Measurements from ENCODE around the gene CHD5. TPM values are rescaled to one million over a fixed set of nuclear protein-coding genes. Genes with fewer than 3 reads are reported as not detected.

The CHD5 gene
- total RNA-seq, 2 experiments from 2014 or later: 0.27 to 0.45 TPM

GRCh38 chr1:6168947-6169586 lies 11.1 kb downstream of the CHD5 start:
- DNase-seq: no peak
- intact Hi-C loops (cut with micrococcal nuclease): no loop called here
- peaks cover 4% of the 10 kb centered on the region for H3K27me3 Mint-ChIP-seq (ENCODE audit: low read depth)
- no peaks in the 10 kb centered on the region for H3K9me3 Mint-ChIP-seq
- H3K4me1 Mint-ChIP-seq (ENCODE audit: low read depth): no peaks in the 10 kb centered on the region
- no peak overlapping the region for H3K4me3 Mint-ChIP-seq
- CTCF ChIA-PET: no interaction called here
- H3K27ac Mint-ChIP-seq: no peak overlapping the region
- no peaks in the 10 kb centered on the region for H3K36me3 Mint-ChIP-seq (ENCODE audit: low read depth)

GRCh38 chr1:6167391-6168303 lies 12.5 kb downstream of the CHD5 start:
- Mint-ChIP-seq H3K27me3 (ENCODE audit: low read depth) (peaks cover 4% of the 10 kb centered on the region), H3K4me1 (ENCODE audit: low read depth) (no peaks in the 10 kb centered on the region), H3K9me3 (no peaks in the 10 kb centered on the region), H3K4me3 (no peak overlapping the region), H3K27ac (no peak overlapping the region), H3K36me3 (ENCODE audit: low read depth) (no peaks in the 10 kb centered on the region)
- intact Hi-C loops (cut with micrococcal nuclease): no loop called here
- CTCF ChIA-PET: interaction anchor here (0.8 kb wide), 1 partner anchor 18 kb away, joined by 3 read pairs; no protein-coding TSS in a partner anchor
- no peak for DNase-seq

- intact Hi-C loops (cut with micrococcal nuclease): no loop called here
- Mint-ChIP-seq H3K4me3 (no peak overlapping the region), H3K27ac (no peak overlapping the region), H3K36me3 (ENCODE audit: low read depth) (no peaks in the 10 kb centered on the region), H3K9me3 (no peaks in the 10 kb centered on the region), H3K4me1 (ENCODE audit: low read depth) (no peaks in the 10 kb centered on the region), H3K27me3 (ENCODE audit: low read depth) (peaks cover 5% of the 10 kb centered on the region)
- no peak for DNase-seq
- CTCF ChIA-PET: no interaction called here
Observed at GRCh38 chr1:6166655-6167390, 13.3 kb downstream of the CHD5 start.

DNA sequence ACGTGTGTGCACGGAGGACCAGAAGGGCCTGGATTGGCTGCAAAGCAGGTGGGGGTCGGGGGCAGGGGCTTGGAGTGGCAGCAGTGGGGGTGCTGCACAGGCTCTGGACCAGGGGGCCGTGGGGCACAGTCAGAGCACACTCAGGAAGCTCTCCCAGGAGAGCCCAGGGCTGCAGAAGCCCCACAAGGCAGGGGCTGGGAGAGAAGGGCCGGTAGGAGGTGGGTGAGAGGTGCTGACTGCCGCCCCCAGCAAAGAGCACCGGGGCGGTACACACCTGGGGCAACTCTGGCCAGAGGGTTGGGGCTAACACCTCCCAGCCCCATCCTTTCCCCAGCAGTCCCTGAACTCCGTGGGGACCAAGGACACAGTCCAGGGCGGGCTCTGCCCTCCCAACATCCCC lies 13.9 kb downstream of the CHD5 start:
- Mint-ChIP-seq H3K36me3 (ENCODE audit: low read depth) (no peaks in the 10 kb centered on the region), H3K4me1 (ENCODE audit: low read depth) (no peaks in the 10 kb centered on the region), H3K27me3 (ENCODE audit: low read depth) (peaks cover 8% of the 10 kb centered on the region), H3K9me3 (no peaks in the 10 kb centered on the region), H3K27ac (no peak overlapping the region), H3K4me3 (no peak overlapping the region)
- CTCF ChIA-PET: no interaction called here
- intact Hi-C loops (cut with micrococcal nuclease): no loop called here
- no peak for DNase-seq

DNA sequence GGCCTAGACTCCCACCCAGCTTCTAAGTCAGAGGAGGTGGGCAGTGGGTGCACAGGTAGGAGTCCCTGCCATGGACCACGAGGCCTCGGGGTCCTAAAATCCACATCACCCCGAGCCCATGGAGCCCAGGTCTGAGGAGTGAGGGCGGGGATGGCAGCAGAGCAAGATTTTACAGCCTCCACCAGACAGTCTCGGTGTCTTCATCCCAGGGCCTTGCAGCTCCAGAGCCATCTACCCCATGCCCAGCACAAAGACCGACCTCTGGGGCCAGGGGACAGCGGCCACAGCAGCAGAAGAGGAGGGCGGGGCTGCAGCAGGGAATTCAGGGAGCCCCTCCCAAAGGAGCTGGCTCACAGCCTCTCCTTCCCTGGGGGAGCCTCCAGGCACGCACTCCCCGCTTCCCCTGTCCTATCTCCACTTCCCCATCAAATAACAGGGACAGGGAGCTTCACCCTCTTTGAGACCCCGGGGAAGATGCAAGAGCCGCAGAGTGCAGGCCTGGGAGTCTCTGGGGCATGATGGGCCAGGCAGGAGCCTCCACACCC lies 14.6 kb downstream of the CHD5 start:
- Mint-ChIP-seq H3K4me3 (no peak overlapping the region), H3K27me3 (ENCODE audit: low read depth) (peaks cover 12% of the 10 kb centered on the region), H3K4me1 (ENCODE audit: low read depth) (no peaks in the 10 kb centered on the region), H3K9me3 (no peaks in the 10 kb centered on the region), H3K36me3 (ENCODE audit: low read depth) (no peaks in the 10 kb centered on the region), H3K27ac (no peak overlapping the region)
- CTCF ChIA-PET: no interaction called here
- intact Hi-C loops (cut with micrococcal nuclease): no loop called here
- DNase-seq: no peak

DNA sequence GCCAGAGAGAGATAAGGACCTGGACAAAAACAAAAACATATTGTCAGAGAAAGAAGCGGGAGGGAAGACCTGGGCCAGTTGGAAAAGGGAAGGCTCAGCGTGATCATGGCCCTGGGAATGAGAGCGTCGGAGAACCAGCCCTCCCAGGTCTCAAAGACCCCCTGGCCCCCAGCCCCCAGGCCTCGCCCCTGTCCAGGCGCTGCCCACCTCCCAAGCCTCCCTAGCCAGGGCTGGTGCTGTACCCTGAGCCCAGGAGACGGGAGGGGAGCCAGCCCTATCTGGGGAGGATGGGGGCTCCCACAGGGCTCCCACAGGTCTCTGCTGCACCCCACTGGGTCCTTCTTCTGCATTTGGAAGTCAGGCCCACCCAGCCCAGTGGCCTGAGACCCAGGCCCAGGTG lies 15.1 kb downstream of the CHD5 start:
- H3K9me3 Mint-ChIP-seq: no peaks in the 10 kb centered on the region
- no peak for DNase-seq
- no peak overlapping the region for H3K4me3 Mint-ChIP-seq
- intact Hi-C loops (cut with micrococcal nuclease): no loop called here
- no peaks in the 10 kb centered on the region for H3K4me1 Mint-ChIP-seq (ENCODE audit: low read depth)
- H3K27ac Mint-ChIP-seq: no peak overlapping the region
- no peaks in the 10 kb centered on the region for H3K36me3 Mint-ChIP-seq (ENCODE audit: low read depth)
- H3K27me3 Mint-ChIP-seq (ENCODE audit: low read depth): peaks cover 12% of the 10 kb centered on the region
- CTCF ChIA-PET: no interaction called here

GRCh38 chr1:6163973-6164617 lies 16.0 kb downstream of the CHD5 start:
- Mint-ChIP-seq H3K36me3 (ENCODE audit: low read depth) (no peaks in the 10 kb centered on the region), H3K9me3 (no peaks in the 10 kb centered on the region), H3K4me3 (no peak overlapping the region), H3K27me3 (ENCODE audit: low read depth) (peaks cover 12% of the 10 kb centered on the region), H3K27ac (no peak overlapping the region), H3K4me1 (ENCODE audit: low read depth) (no peaks in the 10 kb centered on the region)
- CTCF ChIA-PET: no interaction called here
- intact Hi-C loops (cut with micrococcal nuclease): no loop called here
- no peak for DNase-seq

GRCh38 chr1:6163191-6163972 lies 16.7 kb downstream of the CHD5 start:
- H3K9me3 Mint-ChIP-seq: no peaks in the 10 kb centered on the region
- CTCF ChIA-PET: no interaction called here
- no peaks in the 10 kb centered on the region for H3K4me1 Mint-ChIP-seq (ENCODE audit: low read depth)
- peaks cover 13% of the 10 kb centered on the region for H3K27me3 Mint-ChIP-seq (ENCODE audit: low read depth)
- H3K27ac Mint-ChIP-seq: no peak overlapping the region
- DNase-seq: no peak
- no peaks in the 10 kb centered on the region for H3K36me3 Mint-ChIP-seq (ENCODE audit: low read depth)
- intact Hi-C loops (cut with micrococcal nuclease): no loop called here
- no peak overlapping the region for H3K4me3 Mint-ChIP-seq

DNA sequence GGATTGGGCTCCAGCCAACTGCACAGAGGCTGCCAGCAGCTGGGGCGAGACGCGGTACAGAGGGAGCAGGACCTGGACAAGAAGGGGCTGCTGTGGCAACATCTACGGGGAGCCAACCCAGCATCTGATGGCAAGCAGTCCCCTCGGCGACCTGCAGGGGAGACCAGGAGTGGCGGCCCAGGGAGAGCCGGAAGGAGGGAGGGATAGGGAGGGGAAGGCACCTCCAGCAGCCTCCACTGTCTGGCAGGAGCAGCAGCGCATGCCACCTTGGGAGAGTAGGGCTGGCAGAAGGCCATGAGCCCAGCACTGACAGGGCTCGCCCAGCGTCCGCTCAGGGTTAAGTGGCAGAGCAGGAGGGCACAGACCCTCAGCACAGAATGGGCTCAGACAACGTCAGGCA lies 17.3 kb downstream of the CHD5 start:
- peaks cover 14% of the 10 kb centered on the region for H3K27me3 Mint-ChIP-seq (ENCODE audit: low read depth)
- H3K36me3 Mint-ChIP-seq (ENCODE audit: low read depth): no peaks in the 10 kb centered on the region
- H3K27ac Mint-ChIP-seq: no peak overlapping the region
- intact Hi-C loops (cut with micrococcal nuclease): no loop called here
- peaks cover 1% of the 10 kb centered on the region for H3K4me1 Mint-ChIP-seq (ENCODE audit: low read depth)
- no peaks in the 10 kb centered on the region for H3K9me3 Mint-ChIP-seq
- CTCF ChIA-PET: no interaction called here
- no peak overlapping the region for H3K4me3 Mint-ChIP-seq
- no peak for DNase-seq

- Mint-ChIP-seq H3K4me3 (no peak overlapping the region), H3K27me3 (ENCODE audit: low read depth) (peaks cover 14% of the 10 kb centered on the region), H3K36me3 (ENCODE audit: low read depth) (no peaks in the 10 kb centered on the region), H3K4me1 (ENCODE audit: low read depth) (peaks cover 5% of the 10 kb centered on the region), H3K27ac (no peak overlapping the region), H3K9me3 (no peaks in the 10 kb centered on the region)
- no peak for DNase-seq
- intact Hi-C loops (cut with micrococcal nuclease): no loop called here
- CTCF ChIA-PET: no interaction called here
Observed at GRCh38 chr1:6162341-6162740, 17.8 kb downstream of the CHD5 start.

DNA sequence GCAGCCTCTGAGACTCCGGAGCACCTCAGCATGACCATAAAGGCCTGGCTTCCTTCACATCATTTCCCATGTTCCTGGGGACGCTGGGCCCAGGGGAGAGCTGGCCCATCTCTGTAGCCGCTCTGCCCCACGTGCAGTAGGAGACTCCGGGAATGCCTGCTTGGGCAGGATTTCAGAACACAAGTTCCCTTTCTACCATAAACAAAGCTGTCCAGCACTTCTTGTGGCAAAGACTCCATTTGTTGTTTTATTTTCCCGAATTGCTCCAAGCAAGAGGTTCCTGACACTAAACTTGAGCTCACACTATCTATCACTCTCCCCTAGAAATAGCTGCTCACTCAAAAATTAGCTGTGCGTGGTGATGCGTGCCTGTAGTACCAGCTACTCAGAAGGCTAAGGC lies 21.9 kb downstream of the CHD5 start:
- H3K4me3 Mint-ChIP-seq: no peak overlapping the region
- intact Hi-C loops (cut with micrococcal nuclease): no loop called here
- peaks cover 14% of the 10 kb centered on the region for H3K27me3 Mint-ChIP-seq (ENCODE audit: low read depth)
- CTCF ChIA-PET: no interaction called here
- no peaks in the 10 kb centered on the region for H3K9me3 Mint-ChIP-seq
- no peaks in the 10 kb centered on the region for H3K36me3 Mint-ChIP-seq (ENCODE audit: low read depth)
- DNase-seq: no peak
- peaks cover 5% of the 10 kb centered on the region for H3K4me1 Mint-ChIP-seq (ENCODE audit: low read depth)
- no peak overlapping the region for H3K27ac Mint-ChIP-seq

Data from activated naive CD4-positive, alpha-beta T cell treated with anti-CD3 and anti-CD28 coated beads for 36 hours (primary cell).